ENCODE results near the gene TAS2R50.

DNA sequence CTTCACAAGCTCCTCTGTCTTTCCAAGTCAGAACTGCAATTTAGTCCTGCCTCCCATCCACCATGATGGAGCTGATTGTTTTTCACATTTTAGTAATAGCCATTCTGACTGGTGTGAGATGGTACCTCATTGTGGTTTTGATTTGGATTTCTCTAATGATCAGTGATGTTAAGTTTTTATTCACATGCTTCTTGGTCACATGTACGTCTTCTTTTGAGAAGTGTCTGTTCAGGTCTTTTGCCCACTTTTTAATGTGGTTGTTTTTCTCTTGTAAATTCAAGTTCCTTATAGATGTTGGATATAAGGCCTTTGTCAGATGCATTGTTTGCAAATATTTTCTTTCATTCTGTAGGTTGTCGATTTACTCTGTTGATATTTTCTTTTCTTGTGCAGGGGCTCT is 43.5 kb downstream of the TAS2R50 start:
- TF ChIP-seq, protein P1, sequence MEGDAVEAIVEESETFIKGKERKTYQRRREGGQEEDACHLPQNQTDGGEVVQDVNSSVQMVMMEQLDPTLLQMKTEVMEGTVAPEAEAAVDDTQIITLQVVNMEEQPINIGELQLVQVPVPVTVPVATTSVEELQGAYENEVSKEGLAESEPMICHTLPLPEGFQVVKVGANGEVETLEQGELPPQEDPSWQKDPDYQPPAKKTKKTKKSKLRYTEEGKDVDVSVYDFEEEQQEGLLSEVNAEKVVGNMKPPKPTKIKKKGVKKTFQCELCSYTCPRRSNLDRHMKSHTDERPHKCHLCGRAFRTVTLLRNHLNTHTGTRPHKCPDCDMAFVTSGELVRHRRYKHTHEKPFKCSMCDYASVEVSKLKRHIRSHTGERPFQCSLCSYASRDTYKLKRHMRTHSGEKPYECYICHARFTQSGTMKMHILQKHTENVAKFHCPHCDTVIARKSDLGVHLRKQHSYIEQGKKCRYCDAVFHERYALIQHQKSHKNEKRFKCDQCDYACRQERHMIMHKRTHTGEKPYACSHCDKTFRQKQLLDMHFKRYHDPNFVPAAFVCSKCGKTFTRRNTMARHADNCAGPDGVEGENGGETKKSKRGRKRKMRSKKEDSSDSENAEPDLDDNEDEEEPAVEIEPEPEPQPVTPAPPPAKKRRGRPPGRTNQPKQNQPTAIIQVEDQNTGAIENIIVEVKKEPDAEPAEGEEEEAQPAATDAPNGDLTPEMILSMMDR (IDR thresholded peaks at IDR 0.05; ENCODE audit: low read depth, low read length, poor library complexity, severe bottlenecking) = no peak
- no peak for TF ChIP-seq EZH2phosphoT487 (IDR thresholded peaks at IDR 0.05; ENCODE audit: borderline replicate concordance, low read length)

Data from DOHH2 (cell line).